KOPT-K1 (cell line): ENCODE results near the gene PARM1.

Source experiments
- H3K27ac ChIP-seq: fragments of 200-600 bp; sonication (generic); 2 replicates; pipeline ENCODE4 v1.5.1; 2016; ENCODE audit warnings: antibody characterized with exemption, mild to moderate bottlenecking, low read depth, low read length; ENCODE audit not compliant: poor library complexity, severe bottlenecking
- H3K36me3 ChIP-seq: fragments of 200-600 bp; sonication (generic); 2 replicates; pipeline ENCODE4 v1.5.1; 2017; ENCODE audit warnings: antibody characterized with exemption, mild to moderate bottlenecking, low read length, moderate library complexity; ENCODE audit not compliant: insufficient read depth
- H3K9me3 ChIP-seq: fragments of 200-600 bp; sonication (generic); 2 replicates; pipeline ENCODE4 v1.5.1; 2017; ENCODE audit warnings: antibody characterized with exemption, low read length, mild to moderate bottlenecking; ENCODE audit not compliant: insufficient read depth, poor library complexity, severe bottlenecking

The PARM1 gene

DNA sequence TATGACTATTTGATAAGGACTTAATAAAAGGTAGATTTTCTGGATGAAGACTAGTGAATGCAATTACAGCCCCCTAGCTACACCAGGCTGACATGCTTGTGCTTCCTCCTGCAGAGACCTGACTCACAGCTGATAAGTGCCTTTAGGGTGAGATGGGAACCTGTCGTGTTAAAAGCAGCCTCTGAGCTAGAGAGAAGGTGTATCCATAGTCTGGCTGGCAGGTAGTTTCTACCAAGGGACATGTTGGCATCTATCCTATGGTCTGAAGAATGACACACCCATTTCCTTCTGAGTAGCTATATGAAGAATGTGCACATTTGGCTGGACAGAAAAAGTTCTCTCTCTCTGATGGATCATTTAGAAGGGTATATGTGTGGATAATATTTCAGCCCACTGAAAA, 64.1 kb downstream of the PARM1 start:
- H3K27ac ChIP-seq: no peak overlapping the region
- H3K36me3 ChIP-seq: no peaks in the 10 kb centered on the region
- H3K9me3 ChIP-seq: no peaks in the 10 kb centered on the region

DNA sequence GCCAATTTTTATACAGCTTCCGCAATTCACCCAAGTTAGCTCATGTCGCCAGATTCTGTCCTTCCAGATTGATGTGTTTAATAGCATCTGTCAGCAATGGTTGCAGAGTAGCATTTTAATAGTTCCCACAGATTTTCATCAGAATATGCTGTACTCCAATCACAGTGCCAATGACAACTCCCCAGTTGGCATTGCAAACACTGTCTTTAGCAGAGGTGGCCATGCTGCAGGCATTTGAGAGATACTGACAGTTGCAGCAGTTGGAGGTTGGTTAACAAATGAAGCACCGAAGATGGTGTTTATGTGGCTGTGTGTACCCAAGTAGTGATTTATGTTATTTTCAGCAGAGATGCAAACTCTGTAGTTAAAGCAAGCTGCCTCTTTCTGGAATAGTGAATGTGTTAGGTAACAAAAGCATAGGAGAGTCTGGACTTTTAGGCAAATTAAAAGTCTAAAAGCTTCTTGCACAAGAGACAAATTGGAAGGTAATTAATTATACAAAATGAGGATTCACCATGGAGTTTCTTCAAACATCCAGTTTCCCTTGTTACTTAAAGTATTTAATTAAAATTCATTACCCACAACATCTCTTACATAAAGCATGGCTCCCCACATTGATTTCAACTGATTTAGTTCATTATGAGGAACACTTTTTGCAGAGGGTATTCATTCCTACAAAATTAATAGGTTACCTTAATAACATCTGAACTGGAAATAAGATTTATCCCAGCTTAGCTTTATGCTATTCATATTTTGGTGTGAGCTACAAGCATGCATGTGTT, 65.2 kb downstream of the PARM1 start:
- Histone ChIP-seq H3K9me3 (no peaks in the 10 kb centered on the region), H3K27ac (no peak overlapping the region), H3K36me3 (no peaks in the 10 kb centered on the region)

DNA sequence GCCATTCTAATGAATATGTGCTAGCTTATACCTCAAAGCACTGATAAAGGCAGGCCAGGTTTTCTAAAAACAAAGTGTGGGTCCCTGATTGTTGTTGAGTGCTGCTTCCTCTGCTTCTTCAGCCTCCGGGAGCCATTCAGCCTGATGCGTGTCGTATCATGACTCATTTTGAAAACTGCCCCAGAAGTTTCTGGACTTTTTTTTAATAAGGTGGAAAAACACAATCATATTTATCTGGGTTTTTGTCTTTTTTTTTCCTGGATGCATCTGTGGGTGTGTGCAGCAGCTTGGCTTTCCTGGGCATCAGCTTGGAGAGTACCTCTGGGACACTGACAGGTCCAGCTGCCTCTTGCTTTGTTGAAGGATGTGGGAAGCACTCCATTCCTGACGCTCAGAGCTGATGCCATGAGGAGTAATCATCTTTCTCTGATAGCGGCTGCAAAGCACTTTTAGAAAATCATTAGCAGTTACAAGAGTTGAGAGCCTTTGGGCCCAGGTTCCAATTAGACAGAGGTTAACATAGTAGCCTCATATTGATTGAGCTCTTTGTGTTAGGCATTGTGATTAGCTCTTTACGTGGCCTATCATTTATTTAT, 66.9 kb downstream of the PARM1 start:
- Histone ChIP-seq H3K9me3 (no peaks in the 10 kb centered on the region), H3K36me3 (no peaks in the 10 kb centered on the region), H3K27ac (no peak overlapping the region)

DNA sequence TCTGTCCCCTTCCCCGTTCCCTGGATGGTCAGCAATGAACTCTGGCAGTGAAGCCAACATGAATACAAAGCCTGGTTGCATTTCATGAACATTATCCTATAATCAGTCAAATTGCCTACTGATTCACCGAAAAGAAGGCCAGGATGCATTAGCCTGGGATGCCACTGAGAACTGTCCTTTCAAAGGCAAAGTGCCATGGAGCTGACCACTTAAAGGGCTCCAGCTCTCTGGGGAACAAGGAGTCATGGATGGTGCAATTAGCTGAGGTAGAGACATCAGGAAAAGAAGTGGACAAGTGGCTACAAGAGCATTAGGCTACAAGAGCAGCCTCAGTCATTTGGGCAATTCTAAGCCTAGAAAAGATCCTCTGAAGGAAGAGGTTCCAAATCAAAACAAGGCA, 69.0 kb downstream of the PARM1 start:
- Histone ChIP-seq H3K36me3 (no peaks in the 10 kb centered on the region), H3K9me3 (no peaks in the 10 kb centered on the region), H3K27ac (no peak overlapping the region)

DNA sequence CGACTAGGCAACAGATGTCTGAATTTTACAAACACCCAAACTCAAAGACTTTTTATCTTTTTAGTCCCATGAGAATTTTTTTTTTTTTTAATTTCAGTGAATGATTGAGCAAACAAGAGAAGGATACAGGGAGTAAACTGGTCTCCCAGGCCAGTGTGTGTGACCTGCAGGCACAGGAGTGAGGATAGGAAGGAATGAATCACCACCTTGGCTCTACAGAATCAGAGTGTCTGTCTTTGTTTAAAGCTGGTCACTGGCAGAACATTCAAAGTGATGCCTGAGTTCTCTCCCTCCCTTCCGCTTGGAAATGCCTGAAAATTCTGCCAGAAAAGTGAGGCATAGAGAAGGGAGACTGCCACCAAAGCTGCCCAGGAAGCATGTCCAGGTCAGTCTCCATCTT, 69.5 kb downstream of the PARM1 start:
- H3K27ac ChIP-seq: no peak overlapping the region
- H3K36me3 ChIP-seq: no peaks in the 10 kb centered on the region
- peaks cover 4% of the 10 kb centered on the region for H3K9me3 ChIP-seq

DNA sequence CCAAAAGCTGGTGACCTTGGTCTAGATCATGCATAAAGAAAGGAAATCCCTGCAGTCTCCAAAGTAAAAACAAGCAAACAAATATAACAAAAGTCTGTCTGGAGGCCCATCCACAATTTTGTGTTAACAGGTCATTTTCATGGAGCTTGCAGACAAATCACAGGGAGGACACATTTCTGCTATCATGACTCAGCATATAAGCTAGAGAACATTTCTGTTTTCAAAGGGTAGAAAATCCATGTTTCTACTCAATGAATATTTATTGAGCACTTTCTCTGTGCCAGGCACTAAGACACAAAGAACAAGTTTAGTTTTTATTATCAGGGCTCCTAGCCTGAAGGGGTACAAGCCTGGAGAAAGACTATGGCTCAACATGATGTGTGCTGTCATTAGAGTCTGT, 71.1 kb downstream of the PARM1 start:
- peaks cover 16% of the 10 kb centered on the region for H3K9me3 ChIP-seq
- no peaks in the 10 kb centered on the region for H3K36me3 ChIP-seq
- H3K27ac ChIP-seq: no peak overlapping the region

DNA sequence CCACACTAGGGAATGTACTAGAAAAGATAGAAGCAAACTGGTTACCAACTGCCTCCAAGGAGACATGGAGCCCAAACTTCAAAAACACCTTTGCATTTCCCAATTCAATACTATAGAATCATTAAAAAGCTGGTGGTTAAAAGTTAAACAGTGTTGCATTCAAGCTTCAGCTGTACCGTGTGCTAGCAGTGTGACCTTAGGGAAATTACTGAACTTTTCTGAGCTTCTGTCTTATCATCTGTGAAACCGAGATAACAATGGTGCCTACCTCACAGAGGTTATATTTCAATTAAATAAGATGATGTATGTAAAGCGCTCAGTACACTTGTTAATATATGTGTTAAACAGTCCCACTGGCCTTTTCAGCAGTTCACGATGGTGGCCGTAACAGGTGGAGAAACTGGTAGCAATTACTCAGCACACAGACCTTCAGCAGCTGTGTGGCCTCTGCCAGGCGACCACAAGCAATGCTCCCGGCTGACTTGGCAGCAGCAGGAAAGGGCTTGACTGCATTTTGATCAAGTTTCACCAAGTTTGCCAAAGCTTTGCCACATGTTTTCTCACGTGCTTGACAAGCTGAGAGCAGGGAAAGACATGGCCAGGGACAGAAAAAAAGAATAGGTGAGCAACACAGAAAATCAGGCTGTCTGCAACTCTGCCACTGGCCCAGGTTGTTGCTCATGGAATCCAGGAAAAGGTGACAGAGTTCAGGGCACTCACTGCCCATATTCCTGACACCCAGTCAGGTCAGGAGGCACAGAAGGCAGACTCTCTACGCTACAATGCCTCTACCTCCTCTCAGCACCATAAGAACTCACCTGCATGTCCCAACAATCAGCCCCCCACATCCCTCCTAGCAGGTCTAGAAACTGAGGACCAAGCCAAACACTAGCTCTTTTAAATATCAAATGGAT, 72.1 kb downstream of the PARM1 start:
- Histone ChIP-seq H3K9me3 (peaks cover 16% of the 10 kb centered on the region), H3K27ac (no peak overlapping the region)

DNA sequence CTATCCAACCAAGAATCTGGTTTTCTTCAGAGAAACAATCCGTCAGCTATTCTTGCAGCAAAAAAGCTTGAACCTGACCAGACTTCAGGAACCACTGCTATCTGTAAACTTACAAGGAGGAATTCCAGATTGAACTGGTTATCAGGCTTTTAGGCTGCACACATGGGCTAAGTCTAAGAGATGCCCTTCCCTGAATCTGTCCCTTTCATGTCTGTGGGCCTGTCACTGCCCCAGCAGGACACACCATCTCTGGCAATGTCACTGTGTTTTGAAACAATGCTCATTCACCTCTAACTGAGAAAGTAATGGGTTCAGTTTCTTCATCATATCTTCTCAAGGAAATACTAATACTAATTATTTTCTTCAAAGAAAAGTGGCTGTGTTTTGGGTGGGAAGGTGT, 72.8 kb downstream of the PARM1 start:
- H3K36me3 ChIP-seq: no peaks in the 10 kb centered on the region
- H3K9me3 ChIP-seq: peaks cover 16% of the 10 kb centered on the region
- no peak overlapping the region for H3K27ac ChIP-seq

More for the DNA sequence above, 72.1 kb downstream of the PARM1 start:
- H3K36me3 ChIP-seq: no peaks in the 10 kb centered on the region

DNA sequence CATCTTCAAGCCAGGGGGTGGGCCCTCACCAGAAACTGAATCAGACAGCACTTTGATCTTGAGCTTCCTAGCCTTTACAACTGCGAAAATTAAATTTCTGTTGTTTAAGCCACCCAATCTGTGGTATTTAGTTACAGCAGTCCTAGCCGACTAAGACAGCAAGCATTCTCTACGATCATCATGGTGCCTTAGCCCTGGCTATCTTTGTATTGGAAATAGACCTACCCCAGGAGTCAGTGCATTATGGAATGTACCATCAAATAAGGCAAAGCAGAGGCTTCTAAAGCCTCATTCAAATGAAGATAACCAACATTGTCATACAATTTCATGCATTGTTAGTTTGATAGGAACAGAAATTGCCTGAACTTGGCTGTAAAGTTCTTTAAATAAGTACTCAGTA, 75.0 kb downstream of the PARM1 start:
- H3K27ac ChIP-seq: no peak overlapping the region

DNA sequence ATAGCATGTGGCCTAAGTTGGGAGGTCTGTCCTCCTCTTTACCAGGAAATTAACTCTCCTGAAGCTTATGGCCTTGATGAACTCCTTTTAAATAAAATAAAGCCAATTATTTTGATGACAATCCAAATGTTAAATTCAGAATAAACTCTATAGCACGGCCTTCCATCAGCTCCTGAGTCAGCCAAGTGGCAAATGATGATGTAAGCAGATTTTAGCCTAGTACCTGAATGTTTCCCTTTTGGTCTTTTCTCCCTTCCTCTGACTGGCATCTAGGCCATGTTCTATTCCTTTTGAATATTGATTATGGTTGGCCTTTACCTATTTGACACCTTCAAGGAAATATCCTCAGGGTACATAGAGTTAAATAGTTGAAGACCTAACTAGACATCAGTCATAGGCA, 76.2 kb downstream of the PARM1 start:
- Histone ChIP-seq H3K27ac (no peak overlapping the region), H3K36me3 (no peaks in the 10 kb centered on the region), H3K9me3 (peaks cover 16% of the 10 kb centered on the region)

More for the DNA sequence above, 75.0 kb downstream of the PARM1 start:
- peaks cover 16% of the 10 kb centered on the region for H3K9me3 ChIP-seq
- H3K36me3 ChIP-seq: no peaks in the 10 kb centered on the region

DNA sequence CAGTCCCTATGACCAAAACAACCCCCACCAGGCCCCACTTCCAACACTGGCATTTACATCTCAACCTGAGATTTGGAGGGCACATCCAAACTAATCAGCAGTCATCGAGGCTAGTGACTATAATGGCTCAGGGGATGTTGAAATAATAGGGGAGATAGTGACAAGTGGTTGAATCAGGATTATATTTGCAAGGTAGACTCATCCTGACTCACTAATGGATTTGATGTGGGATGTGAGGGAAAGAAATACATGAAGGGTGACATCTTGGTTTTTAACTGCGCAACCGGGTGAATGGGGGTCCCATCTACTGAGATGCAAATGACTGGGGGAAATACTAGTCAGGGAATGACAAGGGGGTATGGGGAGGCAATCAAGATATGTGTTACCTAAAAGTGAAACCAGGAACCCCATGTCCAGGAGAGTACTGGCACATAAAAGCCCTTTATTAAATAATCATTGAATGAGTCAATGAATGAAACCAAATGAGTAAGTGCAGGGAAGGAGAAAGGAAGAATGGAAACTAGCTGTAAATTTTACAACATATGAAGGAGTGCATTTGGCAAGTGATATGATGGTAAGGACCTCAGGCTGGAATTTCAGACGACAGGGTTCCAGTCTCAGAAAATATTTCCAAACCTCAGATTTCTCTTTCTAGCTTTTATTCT, 78.3 kb downstream of the PARM1 start:
- Histone ChIP-seq H3K9me3 (peaks cover 16% of the 10 kb centered on the region), H3K36me3 (no peaks in the 10 kb centered on the region), H3K27ac (no peak overlapping the region)

DNA sequence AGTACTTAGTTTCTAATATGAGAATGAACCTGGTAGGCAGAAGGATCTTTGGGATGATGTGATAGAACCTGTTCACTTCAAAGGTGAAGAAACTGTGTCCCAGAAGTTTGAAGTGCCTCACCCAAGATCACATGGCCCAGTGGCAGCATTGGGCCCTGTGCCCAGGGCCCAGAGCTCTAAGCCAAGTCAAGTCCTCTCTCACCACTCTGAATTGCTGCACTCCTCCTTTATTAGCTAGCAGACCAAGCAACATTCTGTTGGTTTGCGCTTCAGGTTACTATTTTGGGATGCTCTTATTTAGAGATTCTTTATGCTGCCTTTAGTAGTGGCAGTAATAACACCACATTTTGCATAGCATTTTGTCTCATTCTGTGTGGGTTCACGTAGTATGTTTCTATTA, 82.7 kb downstream of the PARM1 start:
- Histone ChIP-seq H3K27ac (no peak overlapping the region), H3K36me3 (no peaks in the 10 kb centered on the region), H3K9me3 (no peaks in the 10 kb centered on the region)

DNA sequence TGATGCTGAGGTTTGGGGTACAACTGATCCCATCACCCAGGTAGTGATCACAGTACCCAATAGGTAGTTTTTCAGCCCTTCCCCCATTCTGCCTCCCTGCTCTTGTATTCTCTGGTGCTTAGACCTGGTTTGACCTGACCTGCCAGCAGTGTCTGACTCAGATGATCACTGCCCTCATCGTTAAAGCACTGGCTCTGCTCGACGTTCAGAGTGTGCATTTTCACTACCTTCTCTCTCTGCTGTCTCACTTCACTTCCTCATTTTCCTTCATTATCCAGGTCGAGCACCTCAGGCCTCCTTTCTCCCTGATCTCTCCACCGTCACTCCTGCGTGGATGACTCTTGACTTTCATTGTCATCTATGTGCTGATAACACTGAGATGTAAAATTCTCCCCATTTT, 83.6 kb downstream of the PARM1 start:
- H3K36me3 ChIP-seq: no peaks in the 10 kb centered on the region
- H3K9me3 ChIP-seq: no peaks in the 10 kb centered on the region
- H3K27ac ChIP-seq: no peak overlapping the region

DNA sequence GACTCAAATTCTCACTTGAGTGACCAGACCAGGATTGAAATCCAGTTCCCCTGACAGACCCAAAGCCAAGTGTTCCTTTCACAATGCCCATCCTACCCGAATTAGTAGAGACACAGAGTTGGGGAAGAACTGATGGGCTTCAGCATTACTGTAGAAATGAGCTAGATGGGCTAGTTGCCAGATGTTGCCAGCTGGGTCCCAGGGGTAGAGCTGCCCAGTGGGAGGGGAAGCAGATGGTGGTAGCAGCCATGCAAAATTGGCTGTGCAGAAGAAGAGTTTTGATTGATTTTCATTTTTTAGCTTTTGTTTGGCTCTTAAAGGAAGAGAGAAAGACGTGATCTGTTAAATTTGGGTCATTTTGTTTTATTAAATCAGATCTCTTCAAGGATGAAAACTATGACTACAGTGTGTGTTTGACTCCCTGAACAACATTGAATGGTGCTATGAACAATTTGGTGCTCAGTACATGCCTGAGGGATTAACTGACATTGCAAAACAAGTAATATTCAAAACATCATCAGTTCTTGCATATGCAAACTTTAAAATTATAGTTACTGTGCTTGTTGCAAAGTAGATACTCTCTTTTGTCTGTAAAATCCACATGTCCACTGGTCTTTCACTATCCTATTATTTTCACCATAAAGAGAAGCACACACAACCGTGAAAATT, 86.0 kb downstream of the PARM1 start:
- H3K36me3 ChIP-seq: no peaks in the 10 kb centered on the region
- H3K27ac ChIP-seq: no peak overlapping the region
- H3K9me3 ChIP-seq: no peaks in the 10 kb centered on the region
